Mammary epithelial cell (primary cell): ENCODE results near the gene MIEN1.

Experiments used
- EZH2 ChIP-seq: IDR thresholded peaks from 2 replicates; pipeline ENCODE4 v1.6.1; 2012; ENCODE audit warnings: low read length, inconsistent platforms, borderline replicate concordance
- TF ChIP-seq, protein P1 (sequence below), 2 donors: IDR thresholded peaks in 1 of 2; conservative IDR thresholded peaks in 1 of 2; 2 replicates each; pipeline ENCODE4 v1.5.1; 2011 to 2012; ENCODE audit warnings: inconsistent platforms in 2 of 2, low read length in 2 of 2, mild to moderate bottlenecking in 2 of 2, control low read depth in 1 of 2, low read depth in 1 of 2; ENCODE audit not compliant: insufficient read depth in 1 of 2; ENCODE audit errors: extremely low read depth in 1 of 2

DNA sequence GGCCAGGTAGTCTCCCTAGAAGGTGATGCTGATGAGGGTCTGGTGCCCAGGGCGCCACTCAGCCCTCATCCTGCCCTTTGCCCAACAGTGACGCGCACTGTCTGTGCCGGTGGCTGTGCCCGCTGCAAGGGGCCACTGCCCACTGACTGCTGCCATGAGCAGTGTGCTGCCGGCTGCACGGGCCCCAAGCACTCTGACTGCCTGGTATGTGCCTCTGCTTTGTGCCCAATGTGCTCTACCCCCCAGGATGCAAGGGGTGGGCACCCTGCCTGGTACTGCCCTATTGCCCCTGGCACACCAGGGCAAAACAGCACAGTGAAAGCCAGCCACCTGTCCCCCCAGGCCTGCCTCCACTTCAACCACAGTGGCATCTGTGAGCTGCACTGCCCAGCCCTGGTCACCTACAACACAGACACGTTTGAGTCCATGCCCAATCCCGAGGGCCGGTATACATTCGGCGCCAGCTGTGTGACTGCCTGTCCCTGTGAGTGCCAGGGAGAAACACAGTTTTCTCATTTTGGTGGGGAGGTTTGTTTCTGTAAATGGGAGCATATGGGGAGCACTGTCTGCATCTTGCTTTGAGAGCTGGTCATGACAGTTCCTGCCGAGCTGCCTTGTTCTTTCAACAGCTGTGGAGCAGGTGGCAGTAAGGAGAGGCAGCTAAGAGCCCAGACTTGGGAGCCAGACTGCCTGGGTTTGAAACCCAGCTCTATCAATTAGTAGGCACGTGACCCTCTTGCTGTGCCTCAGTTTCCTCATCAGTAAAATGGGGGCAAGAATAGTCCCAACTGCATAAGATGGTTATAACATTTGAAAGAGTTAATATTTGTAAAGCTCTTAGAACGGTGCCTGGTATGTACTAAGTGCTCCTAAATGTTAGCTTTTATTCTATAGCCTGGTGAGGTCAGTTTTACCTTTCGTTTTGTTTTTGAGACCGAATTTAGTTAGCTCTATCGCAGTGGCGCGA is 20.1 kb downstream of the MIEN1 start:
- TF ChIP-seq, protein P1, sequence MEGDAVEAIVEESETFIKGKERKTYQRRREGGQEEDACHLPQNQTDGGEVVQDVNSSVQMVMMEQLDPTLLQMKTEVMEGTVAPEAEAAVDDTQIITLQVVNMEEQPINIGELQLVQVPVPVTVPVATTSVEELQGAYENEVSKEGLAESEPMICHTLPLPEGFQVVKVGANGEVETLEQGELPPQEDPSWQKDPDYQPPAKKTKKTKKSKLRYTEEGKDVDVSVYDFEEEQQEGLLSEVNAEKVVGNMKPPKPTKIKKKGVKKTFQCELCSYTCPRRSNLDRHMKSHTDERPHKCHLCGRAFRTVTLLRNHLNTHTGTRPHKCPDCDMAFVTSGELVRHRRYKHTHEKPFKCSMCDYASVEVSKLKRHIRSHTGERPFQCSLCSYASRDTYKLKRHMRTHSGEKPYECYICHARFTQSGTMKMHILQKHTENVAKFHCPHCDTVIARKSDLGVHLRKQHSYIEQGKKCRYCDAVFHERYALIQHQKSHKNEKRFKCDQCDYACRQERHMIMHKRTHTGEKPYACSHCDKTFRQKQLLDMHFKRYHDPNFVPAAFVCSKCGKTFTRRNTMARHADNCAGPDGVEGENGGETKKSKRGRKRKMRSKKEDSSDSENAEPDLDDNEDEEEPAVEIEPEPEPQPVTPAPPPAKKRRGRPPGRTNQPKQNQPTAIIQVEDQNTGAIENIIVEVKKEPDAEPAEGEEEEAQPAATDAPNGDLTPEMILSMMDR (conservative IDR thresholded peaks at IDR 0.05 in 1 of 2, IDR thresholded peaks at IDR 0.05 in 1 of 2; ENCODE audit: extremely low read depth in 1 of 2, insufficient read depth in 1 of 2, low read depth in 1 of 2, low read length in 2 of 2): no peak
- TF ChIP-seq EZH2: no peak
